Sigmoid colon (tissue), 7 donors: ENCODE measurements around the gene MTRF1L. TPM values are rescaled to one million over a fixed set of nuclear protein-coding genes. Genes with fewer than 3 reads are reported as not detected.

Experiments
- DNase-seq: peaks from one replicate; pipeline ENCODE4 v3.0.0-alpha.2; 2019
- H3K27ac ChIP-seq, 4 donors: fragments of 200-600 bp; sonication (generic); one replicate each; pipeline ENCODE4 v1.5.1; 2016 to 2019; ENCODE audit warnings: mild to moderate bottlenecking in 1 of 4
- H3K27me3 ChIP-seq, 3 donors: fragments of 200-600 bp; sonication (generic); one replicate each; pipeline ENCODE4 v1.5.1; 2019; ENCODE audit warnings: mild to moderate bottlenecking in 1 of 3
- H3K36me3 ChIP-seq, 4 donors: fragments of 200-600 bp; sonication (generic); one replicate each; pipeline ENCODE4 v1.5.1; 2016 to 2019
- H3K4me1 ChIP-seq, 4 donors: fragments of 200-600 bp; sonication (generic); one replicate each; pipeline ENCODE4 v1.5.1; 2017 to 2019
- H3K4me3 ChIP-seq, 4 donors: fragments of 200-600 bp; sonication (generic); one replicate each; pipeline ENCODE4 v1.5.1; 2017 to 2019; ENCODE audit warnings: mild to moderate bottlenecking in 2 of 4, moderate library complexity in 1 of 4
- H3K9me3 ChIP-seq, 4 donors: fragments of 200-600 bp in 3 of 4; sonication (generic) in 3 of 4; one replicate each; pipeline versions ENCODE4 v1.5.1 to v1.6.1; 2013 to 2019
- CTCF ChIP-seq, 4 experiments: fragments of 450-650 bp in 3 of 4; fragments of 200-600 bp in 1 of 4; IDR thresholded peaks; one replicate each; pipeline ENCODE4 v1.5.1; 2016 to 2019; ENCODE audit warnings: antibody characterized with exemption in 4 of 4, mild to moderate bottlenecking in 3 of 4, moderate library complexity in 2 of 4
- EP300 ChIP-seq, 4 donors: sonication (generic); formaldehyde crosslinking; IDR thresholded peaks; one replicate each; pipeline ENCODE4 v1.6.1; 2017; ENCODE audit warnings: antibody characterized with exemption in 4 of 4
- POLR2A ChIP-seq, 2 donors: fragments of 450-650 bp; IDR thresholded peaks; one replicate each; pipeline ENCODE4 v1.6.1; 2016; ENCODE audit warnings: antibody characterized with exemption in 2 of 2, mild to moderate bottlenecking in 2 of 2, moderate library complexity in 2 of 2
- POLR2AphosphoS5 ChIP-seq, 4 donors: sonication (generic); formaldehyde crosslinking; IDR thresholded peaks; one replicate each; pipeline ENCODE4 v1.6.1; 2017; ENCODE audit warnings: antibody characterized with exemption in 4 of 4
- WGBS, 2 donors: extraction: QIAGEN DNeasy Blood & Tissue Kit; methylation state at CpG; one replicate each; pipeline ENCODE4 v1.1.7; 2013; 5-methylcytosine and 5-hydroxymethylcytosine counted together
- intact Hi-C: fragments of 100-400 bp; cut with DNase I; formaldehyde crosslinking; loops from one replicate; pipeline ENCODE4 v1.15.1; 2023
- polyA plus RNA-seq, 3 donors: library from polyadenylated mRNA; stranded (reverse); fragments of 200-250 nt; gene quantifications; one replicate each; pipeline ENCODE4 v1.2.3, GENCODE V29; 2013
- total RNA-seq, 4 donors: library from RNA; depleted of rRNA; stranded (reverse); fragments of >200 nt; gene quantifications; one replicate each; pipeline ENCODE4 v1.1.0, GENCODE V29; 2016
- donor health status: healthy with polysubstance abuse.
- donor health status: Bipolar disorder and iron deficiency.
- donor health status: healthy.

MTRF1L gene
- total and polyA plus RNA-seq, 7 donors, result 9.8 to 25.3 (median 19.9) TPM

- no peak for DNase-seq
- Histone ChIP-seq H3K27ac (no peak overlapping the region), H3K36me3 (peaks cover 0 to 12% (median under 1%) of the 10 kb centered on the region in 4 donors), H3K9me3 (no peaks in the 10 kb centered on the region), H3K27me3 (no peaks in the 10 kb centered on the region), H3K4me3 (no peak overlapping the region), H3K4me1 (peaks cover 0 to 24% (median 14%) of the 10 kb centered on the region in 4 donors)
- WGBS, 2 donors, result 79 to 82% methylated on average over 1 of the region's 1 CpG
- intact Hi-C loops, result loop anchor here (5.0 kb wide), 1 partner anchor 38 kb away; no protein-coding TSS in a partner anchor
- no peak for TF ChIP-seq POLR2A (IDR thresholded peaks at IDR 0.05)
- no peak for TF ChIP-seq EP300 (IDR thresholded peaks at IDR 0.05)
- no peak for TF ChIP-seq CTCF (IDR thresholded peaks at IDR 0.05)
- TF ChIP-seq POLR2AphosphoS5 (IDR thresholded peaks at IDR 0.05), result no peak
Measured at GRCh38 chr6:152979116-152979515, 23.4 kb downstream of the MTRF1L start.

- DNase-seq, result no peak
- H3K27me3 ChIP-seq, result no peaks in the 10 kb centered on the region
- TF ChIP-seq CTCF (IDR thresholded peaks at IDR 0.05), result no peak
- WGBS, 2 donors, result 58 to 77% methylated on average over 3 of the region's 3 CpGs
- intact Hi-C loops, result loop anchor here (5.0 kb wide), 1 partner anchor 39 kb away; no protein-coding TSS in a partner anchor
- no peaks in the 10 kb centered on the region for H3K9me3 ChIP-seq
- peaks cover 0 to 23% (median 2%) of the 10 kb centered on the region in 4 donors for H3K36me3 ChIP-seq
- H3K4me1 ChIP-seq, result peaks cover 0 to 21% (median 13%) of the 10 kb centered on the region in 4 donors
- no peak overlapping the region for H3K27ac ChIP-seq
- H3K4me3 ChIP-seq, result no peak overlapping the region
Measured at GRCh38 chr6:152978058-152978457, 24.5 kb downstream of the MTRF1L start.

GRCh38 chr6:152977556-152977955 lies 25.0 kb downstream of the MTRF1L start:
- no peak for TF ChIP-seq POLR2A (IDR thresholded peaks at IDR 0.05)
- no peak for TF ChIP-seq EP300 (IDR thresholded peaks at IDR 0.05)
- no peak for TF ChIP-seq POLR2AphosphoS5 (IDR thresholded peaks at IDR 0.05)
- peaks cover 0 to 18% (median 10%) of the 10 kb centered on the region in 4 donors for H3K4me1 ChIP-seq
- H3K36me3 ChIP-seq, result peaks cover 0 to 28% (median 2%) of the 10 kb centered on the region in 4 donors
- H3K27ac ChIP-seq, result no peak overlapping the region
- no peaks in the 10 kb centered on the region for H3K9me3 ChIP-seq
- no peak overlapping the region for H3K4me3 ChIP-seq
- no peaks in the 10 kb centered on the region for H3K27me3 ChIP-seq
- DNase-seq, result no peak
- intact Hi-C loops, result loop anchor here (5.0 kb wide), 1 partner anchor 40 kb away; no protein-coding TSS in a partner anchor

GRCh38 chr6:152976749-152977148 lies 25.8 kb downstream of the MTRF1L start:
- Histone ChIP-seq H3K36me3 (peaks cover 0 to 35% (median 2%) of the 10 kb centered on the region in 4 donors), H3K27me3 (no peaks in the 10 kb centered on the region), H3K4me3 (no peak overlapping the region), H3K9me3 (no peaks in the 10 kb centered on the region), H3K4me1 (peaks cover 0 to 10% (median 2%) of the 10 kb centered on the region in 4 donors), H3K27ac (no peak overlapping the region)
- TF ChIP-seq EP300 (IDR thresholded peaks at IDR 0.05), result no peak
- no peak for TF ChIP-seq CTCF (IDR thresholded peaks at IDR 0.05)
- no peak for TF ChIP-seq POLR2A (IDR thresholded peaks at IDR 0.05)
- TF ChIP-seq POLR2AphosphoS5 (IDR thresholded peaks at IDR 0.05), result no peak
- WGBS, 2 donors, result 93 to 98% methylated on average over 1 of the region's 1 CpG
- DNase-seq, result no peak
- intact Hi-C loops, result loop anchor here (5.0 kb wide), 1 partner anchor 41 kb away; no protein-coding TSS in a partner anchor

- H3K36me3 ChIP-seq, result peaks cover 0 to 49% (median 2%) of the 10 kb centered on the region in 4 donors
- WGBS, 2 donors, result 73 to 87% methylated on average over 4 of the region's 4 CpGs
Measured at GRCh38 chr6:152975204-152975915, 27.1 kb downstream of the MTRF1L start.

More at GRCh38 chr6:152975204-152975915, 27.1 kb downstream of the MTRF1L start:
- intact Hi-C loops, result loop anchor here (5.0 kb wide), 1 partner anchor 42 kb away; no protein-coding TSS in a partner anchor
- no peaks in the 10 kb centered on the region for H3K9me3 ChIP-seq
- H3K4me1 ChIP-seq, result no peaks in the 10 kb centered on the region
- no peak for TF ChIP-seq POLR2AphosphoS5 (IDR thresholded peaks at IDR 0.05)
- TF ChIP-seq CTCF (IDR thresholded peaks at IDR 0.05), result no peak
- no peak for TF ChIP-seq POLR2A (IDR thresholded peaks at IDR 0.05)
- TF ChIP-seq EP300 (IDR thresholded peaks at IDR 0.05), result no peak
- no peak overlapping the region for H3K27ac ChIP-seq
- no peak overlapping the region for H3K4me3 ChIP-seq
- DNase-seq, result no peak
- no peaks in the 10 kb centered on the region for H3K27me3 ChIP-seq
